IgD-negative memory B cell (primary cell): ENCODE measurements around the gene MKS1. TPM values are rescaled to one million over a fixed set of nuclear protein-coding genes. Genes with fewer than 3 reads are reported as not detected.

ENCODE experiments used
- H3K27ac Mint-ChIP-seq, 3 donors: one replicate each; pipeline ENCODE4 v1.8.0; 2020 to 2022; ENCODE audit warnings: mild to moderate bottlenecking in 3 of 3, mixed read lengths in 3 of 3, moderate library complexity in 1 of 3
- H3K27me3 Mint-ChIP-seq: one replicate; pipeline ENCODE4 v1.8.0; 2021; ENCODE audit warnings: mixed read lengths
- H3K36me3 Mint-ChIP-seq: one replicate; pipeline ENCODE4 v1.8.0; 2020; ENCODE audit warnings: mild to moderate bottlenecking, mixed read lengths
- H3K4me1 Mint-ChIP-seq, 3 donors: one replicate each; pipeline ENCODE4 v1.8.0; 2020 to 2022; ENCODE audit warnings: mixed read lengths in 3 of 3, mild to moderate bottlenecking in 1 of 3
- H3K4me3 Mint-ChIP-seq, 4 donors: one replicate each; pipeline ENCODE4 v1.8.0; 2020 to 2022; ENCODE audit warnings: mild to moderate bottlenecking in 4 of 4, mixed read lengths in 4 of 4, moderate library complexity in 3 of 4
- H3K9me3 Mint-ChIP-seq, 3 donors: one replicate each; pipeline ENCODE4 v1.8.0; 2020 to 2021; ENCODE audit warnings: mixed read lengths in 3 of 3, mild to moderate bottlenecking in 1 of 3
- polyA plus RNA-seq: library from polyadenylated mRNA; unstranded; fragments of 300-500 nt; fragmentation: Illumina TruSeq; gene quantifications from one replicate; pipeline ENCODE4 v1.2.3, GENCODE V29; 2021

MKS1 gene
- polyA plus RNA-seq, 1 donor from 2014 or later: 5.9 TPM

- no peaks in the 10 kb centered on the region for H3K9me3 Mint-ChIP-seq
- H3K36me3 Mint-ChIP-seq: no peaks in the 10 kb centered on the region
- no peak overlapping the region for H3K4me3 Mint-ChIP-seq
- peaks cover 14 to 20% (median 17%) of the 10 kb centered on the region in 3 donors for H3K4me1 Mint-ChIP-seq
- peaks cover 9% of the 10 kb centered on the region for H3K27me3 Mint-ChIP-seq
- H3K27ac Mint-ChIP-seq: no peak overlapping the region
Measured at GRCh38 chr17:58183514-58183913, 35.5 kb downstream of the MKS1 start.

GRCh38 chr17:58181796-58182195, 37.3 kb downstream of the MKS1 start:
- Mint-ChIP-seq H3K27me3 (peaks cover 14% of the 10 kb centered on the region), H3K27ac (peak overlapping the region in 1 of 3 donors; percentile 10), H3K36me3 (no peaks in the 10 kb centered on the region), H3K4me3 (no peak overlapping the region), H3K9me3 (no peaks in the 10 kb centered on the region), H3K4me1 (peaks cover 14 to 20% (median 17%) of the 10 kb centered on the region in 3 donors)

GRCh38 chr17:58176200-58176599, 42.9 kb downstream of the MKS1 start:
- Mint-ChIP-seq H3K9me3 (no peaks in the 10 kb centered on the region), H3K27me3 (peaks cover 10% of the 10 kb centered on the region), H3K4me3 (no peak overlapping the region), H3K27ac (no peak overlapping the region), H3K4me1 (peaks cover 3 to 14% (median 3%) of the 10 kb centered on the region in 3 donors), H3K36me3 (no peaks in the 10 kb centered on the region)

GRCh38 chr17:58174871-58175270, 44.2 kb downstream of the MKS1 start:
- Mint-ChIP-seq H3K27me3 (peaks cover 12% of the 10 kb centered on the region), H3K4me3 (no peak overlapping the region), H3K4me1 (peaks cover 0 to 18% (median 8%) of the 10 kb centered on the region in 3 donors), H3K27ac (no peak overlapping the region), H3K9me3 (no peaks in the 10 kb centered on the region), H3K36me3 (no peaks in the 10 kb centered on the region)

- H3K27me3 Mint-ChIP-seq: peaks cover 21% of the 10 kb centered on the region
- peaks cover 0 to 5% (median 0%) of the 10 kb centered on the region in 3 donors for H3K9me3 Mint-ChIP-seq
- H3K4me1 Mint-ChIP-seq: peaks cover 0 to 18% (median 8%) of the 10 kb centered on the region in 3 donors
- no peak overlapping the region for H3K4me3 Mint-ChIP-seq
- H3K36me3 Mint-ChIP-seq: peaks cover 2% of the 10 kb centered on the region
- peak overlapping the region in 1 of 3 donors; percentile 42 for H3K27ac Mint-ChIP-seq
Measured at GRCh38 chr17:58172369-58173071, 46.5 kb downstream of the MKS1 start.

- Mint-ChIP-seq H3K4me1 (peaks cover 0 to 18% (median 8%) of the 10 kb centered on the region in 3 donors), H3K27ac (no peak overlapping the region), H3K36me3 (peaks cover 2% of the 10 kb centered on the region), H3K4me3 (no peak overlapping the region), H3K9me3 (peaks cover 0 to 7% (median 0%) of the 10 kb centered on the region in 3 donors), H3K27me3 (peaks cover 26% of the 10 kb centered on the region)
Measured at GRCh38 chr17:58170622-58171021, 48.4 kb downstream of the MKS1 start.

GRCh38 chr17:58166682-58167081, 52.4 kb downstream of the MKS1 start, which contains the start of gene OR4D2:
OR4D2 (plus strand) TSS chr17:58166982; CDS start chr17:58169656, 2,674 bp downstream.
- Mint-ChIP-seq H3K4me1 (peaks cover 0 to 12% (median 8%) of the 10 kb centered on the region in 3 donors), H3K9me3 (peaks cover 0 to 7% (median 0%) of the 10 kb centered on the region in 3 donors), H3K4me3 (no peak within 1 kb of the TSS), H3K27ac (no peak within 1 kb of the TSS), H3K27me3 (peaks cover 36% of the 10 kb centered on the region), H3K36me3 (peaks cover 2% of the 10 kb centered on the region)

GRCh38 chr17:58165981-58166380, 53.1 kb downstream of the MKS1 start:
- H3K4me3 Mint-ChIP-seq: no peak overlapping the region
- peaks cover 36% of the 10 kb centered on the region for H3K27me3 Mint-ChIP-seq
- H3K27ac Mint-ChIP-seq: no peak overlapping the region
- H3K4me1 Mint-ChIP-seq: peaks cover 0 to 8% (median 8%) of the 10 kb centered on the region in 3 donors
- H3K36me3 Mint-ChIP-seq: peaks cover 2% of the 10 kb centered on the region
- H3K9me3 Mint-ChIP-seq: peaks cover 0 to 7% (median 0%) of the 10 kb centered on the region in 3 donors

GRCh38 chr17:58161566-58161965, 57.5 kb downstream of the MKS1 start:
- Mint-ChIP-seq H3K27ac (no peak overlapping the region), H3K9me3 (peaks cover 0 to 3% (median 0%) of the 10 kb centered on the region in 3 donors), H3K4me3 (no peak overlapping the region), H3K36me3 (peaks cover 1% of the 10 kb centered on the region), H3K4me1 (peaks cover 7 to 8% (median 7%) of the 10 kb centered on the region in 3 donors), H3K27me3 (peaks cover 27% of the 10 kb centered on the region)

- Mint-ChIP-seq H3K27ac (no peak overlapping the region), H3K27me3 (peaks cover 31% of the 10 kb centered on the region), H3K36me3 (peaks cover 4% of the 10 kb centered on the region), H3K9me3 (peaks cover 0 to 3% (median 0%) of the 10 kb centered on the region in 3 donors), H3K4me1 (peaks cover 17 to 27% (median 18%) of the 10 kb centered on the region in 3 donors), H3K4me3 (no peak overlapping the region)
Measured at GRCh38 chr17:58158181-58158580, 60.9 kb downstream of the MKS1 start.

GRCh38 chr17:58156839-58157803, 61.9 kb downstream of the MKS1 start:
- Mint-ChIP-seq H3K27ac (peak overlapping the region in 2 of 3 donors; percentile 83 to 87), H3K4me3 (peak overlapping the region; percentile 71 to 96 (median 86)), H3K36me3 (peaks cover 8% of the 10 kb centered on the region), H3K9me3 (peaks cover 0 to 3% (median 0%) of the 10 kb centered on the region in 3 donors), H3K4me1 (peaks cover 26 to 37% (median 27%) of the 10 kb centered on the region in 3 donors), H3K27me3 (peaks cover 35% of the 10 kb centered on the region)

Other genes with a start within 250 kb of the MKS1 start
- gene VEZF1, start 231.0 kb downstream of the MKS1 start, polyA plus RNA-seq: 38.3 TPM
- 57.3 TPM for gene SRSF1, start 212.0 kb downstream of the MKS1 start, polyA plus RNA-seq
- gene DYNLL2, start 135.8 kb downstream of the MKS1 start, polyA plus RNA-seq: 0.55 TPM
- 0.11 TPM for gene OR4D1, start 70.9 kb downstream of the MKS1 start, polyA plus RNA-seq
- gene OR4D2, start 52.3 kb downstream of the MKS1 start, polyA plus RNA-seq: not detected
- gene EPX, start 26.5 kb downstream of the MKS1 start, polyA plus RNA-seq: not detected
- gene LPO, start 19.3 kb upstream of the MKS1 start, polyA plus RNA-seq: not detected
- gene MPO, start 61.7 kb upstream of the MKS1 start, polyA plus RNA-seq: not detected
- gene TSPOAP1, start 109.5 kb upstream of the MKS1 start, polyA plus RNA-seq: 1.3 TPM
- gene SUPT4H1, start 132.9 kb upstream of the MKS1 start, polyA plus RNA-seq: 94.2 TPM
- 0.15 TPM for gene RNF43, start 198.3 kb upstream of the MKS1 start, polyA plus RNA-seq